Measurements from ENCODE around the gene NAPEPLD. TPM values are rescaled to one million over a fixed set of nuclear protein-coding genes. Genes with fewer than 3 reads are reported as not detected.
"Not testable (repeated sequence)": the region's sequence is repeated elsewhere in the genome, so short reads cannot be mapped to it uniquely, and the experiment has no call there.

Gene NAPEPLD
- total RNA-seq, 1 experiment from 2014 or later, result 7.5 TPM

DNA sequence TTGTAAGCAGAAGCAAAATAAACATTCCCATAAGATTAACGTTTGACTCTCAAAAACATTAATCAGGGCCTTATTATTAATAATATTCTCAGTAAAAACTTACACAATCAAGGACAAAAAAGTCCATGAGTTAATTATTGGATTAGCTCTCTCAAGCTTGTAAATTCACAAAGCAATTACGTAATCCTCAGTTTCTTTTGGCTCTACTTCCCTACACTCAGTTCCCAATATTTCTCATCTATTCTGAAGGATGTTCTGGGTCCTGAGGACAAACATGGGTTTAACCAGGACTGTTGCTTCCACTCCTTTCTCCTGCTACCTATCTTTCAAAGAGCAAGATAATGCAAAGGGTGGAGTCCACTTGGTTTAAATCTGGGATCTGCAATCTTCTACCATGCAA, 89.4 kb downstream of the NAPEPLD start (continued):
- TF ChIP-seq, protein P1, sequence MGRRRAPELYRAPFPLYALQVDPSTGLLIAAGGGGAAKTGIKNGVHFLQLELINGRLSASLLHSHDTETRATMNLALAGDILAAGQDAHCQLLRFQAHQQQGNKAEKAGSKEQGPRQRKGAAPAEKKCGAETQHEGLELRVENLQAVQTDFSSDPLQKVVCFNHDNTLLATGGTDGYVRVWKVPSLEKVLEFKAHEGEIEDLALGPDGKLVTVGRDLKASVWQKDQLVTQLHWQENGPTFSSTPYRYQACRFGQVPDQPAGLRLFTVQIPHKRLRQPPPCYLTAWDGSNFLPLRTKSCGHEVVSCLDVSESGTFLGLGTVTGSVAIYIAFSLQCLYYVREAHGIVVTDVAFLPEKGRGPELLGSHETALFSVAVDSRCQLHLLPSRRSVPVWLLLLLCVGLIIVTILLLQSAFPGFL (CRISPR knock-in tag; IDR thresholded peaks at IDR 0.05; ENCODE audit: borderline replicate concordance), result no peak
- no peak for TF ChIP-seq FOXK1 (CRISPR knock-in tag; IDR thresholded peaks at IDR 0.05)
- TF ChIP-seq ZNF416 (CRISPR knock-in tag; IDR thresholded peaks at IDR 0.05), result no peak

DNA sequence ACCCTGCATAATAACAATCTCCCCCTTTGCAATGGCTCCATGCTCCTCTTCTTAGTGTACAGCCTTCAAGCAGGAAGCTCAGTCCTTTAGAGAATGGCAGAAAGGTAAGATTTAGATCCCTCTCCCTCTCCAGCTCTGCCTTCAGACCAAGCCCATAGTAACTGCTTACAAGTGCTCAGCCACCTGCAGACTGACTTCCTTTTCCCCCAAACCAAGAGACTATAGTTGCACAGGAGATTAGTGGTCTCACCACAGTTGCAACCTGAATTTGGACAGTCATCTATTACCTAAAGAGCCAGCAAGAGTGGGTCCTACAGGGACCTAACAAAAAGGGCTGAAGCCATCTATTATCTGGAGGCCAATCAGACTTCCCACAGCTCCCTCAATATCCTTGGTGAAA, 90.8 kb downstream of the NAPEPLD start:
- no peak for ATAC-seq
- peaks cover 7% of the 10 kb centered on the region; the same call in 1 of the 2 replicates for H3K4me1 Mint-ChIP-seq
- H3K9me3 Mint-ChIP-seq, result peaks cover 6% of the 10 kb centered on the region; the same call in 1 of the 2 replicates
- H3K4me3 Mint-ChIP-seq, result no peak overlapping the region
- POLR2A ChIA-PET, result no interaction called here
- DNase-seq (ENCODE audit: low spot score), result no peak
- H3K27ac Mint-ChIP-seq, result no peak overlapping the region
- H3K27me3 Mint-ChIP-seq (ENCODE audit: low read depth), result no peaks in the 10 kb centered on the region
- H3K36me3 Mint-ChIP-seq, result peaks cover 10% of the 10 kb centered on the region
- CTCF ChIA-PET, result no interaction called here
- no peak for TF ChIP-seq KAT7 (CRISPR knock-in tag; IDR thresholded peaks at IDR 0.05; ENCODE audit: borderline replicate concordance)
- TF ChIP-seq, protein P2, sequence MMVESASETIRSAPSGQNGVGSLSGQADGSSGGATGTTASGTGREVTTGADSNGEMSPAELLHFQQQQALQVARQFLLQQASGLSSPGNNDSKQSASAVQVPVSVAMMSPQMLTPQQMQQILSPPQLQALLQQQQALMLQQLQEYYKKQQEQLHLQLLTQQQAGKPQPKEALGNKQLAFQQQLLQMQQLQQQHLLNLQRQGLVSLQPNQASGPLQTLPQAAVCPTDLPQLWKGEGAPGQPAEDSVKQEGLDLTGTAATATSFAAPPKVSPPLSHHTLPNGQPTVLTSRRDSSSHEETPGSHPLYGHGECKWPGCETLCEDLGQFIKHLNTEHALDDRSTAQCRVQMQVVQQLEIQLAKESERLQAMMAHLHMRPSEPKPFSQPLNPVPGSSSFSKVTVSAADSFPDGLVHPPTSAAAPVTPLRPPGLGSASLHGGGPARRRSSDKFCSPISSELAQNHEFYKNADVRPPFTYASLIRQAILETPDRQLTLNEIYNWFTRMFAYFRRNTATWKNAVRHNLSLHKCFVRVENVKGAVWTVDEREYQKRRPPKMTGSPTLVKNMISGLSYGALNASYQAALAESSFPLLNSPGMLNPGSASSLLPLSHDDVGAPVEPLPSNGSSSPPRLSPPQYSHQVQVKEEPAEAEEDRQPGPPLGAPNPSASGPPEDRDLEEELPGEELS (CRISPR knock-in tag; IDR thresholded peaks at IDR 0.05), result no peak
- TF ChIP-seq, protein P3, sequence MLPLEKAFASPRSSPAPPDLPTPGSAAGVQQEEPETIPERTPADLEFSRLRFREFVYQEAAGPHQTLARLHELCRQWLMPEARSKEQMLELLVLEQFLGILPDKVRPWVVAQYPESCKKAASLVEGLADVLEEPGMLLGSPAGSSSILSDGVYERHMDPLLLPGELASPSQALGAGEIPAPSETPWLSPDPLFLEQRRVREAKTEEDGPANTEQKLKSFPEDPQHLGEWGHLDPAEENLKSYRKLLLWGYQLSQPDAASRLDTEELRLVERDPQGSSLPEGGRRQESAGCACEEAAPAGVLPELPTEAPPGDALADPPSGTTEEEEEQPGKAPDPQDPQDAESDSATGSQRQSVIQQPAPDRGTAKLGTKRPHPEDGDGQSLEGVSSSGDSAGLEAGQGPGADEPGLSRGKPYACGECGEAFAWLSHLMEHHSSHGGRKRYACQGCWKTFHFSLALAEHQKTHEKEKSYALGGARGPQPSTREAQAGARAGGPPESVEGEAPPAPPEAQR (CRISPR knock-in tag; IDR thresholded peaks at IDR 0.05), result no peak
- no peak for TF ChIP-seq FOXJ3 (CRISPR knock-in tag; IDR thresholded peaks at IDR 0.05; ENCODE audit: borderline replicate concordance)
- TF ChIP-seq, protein P4, sequence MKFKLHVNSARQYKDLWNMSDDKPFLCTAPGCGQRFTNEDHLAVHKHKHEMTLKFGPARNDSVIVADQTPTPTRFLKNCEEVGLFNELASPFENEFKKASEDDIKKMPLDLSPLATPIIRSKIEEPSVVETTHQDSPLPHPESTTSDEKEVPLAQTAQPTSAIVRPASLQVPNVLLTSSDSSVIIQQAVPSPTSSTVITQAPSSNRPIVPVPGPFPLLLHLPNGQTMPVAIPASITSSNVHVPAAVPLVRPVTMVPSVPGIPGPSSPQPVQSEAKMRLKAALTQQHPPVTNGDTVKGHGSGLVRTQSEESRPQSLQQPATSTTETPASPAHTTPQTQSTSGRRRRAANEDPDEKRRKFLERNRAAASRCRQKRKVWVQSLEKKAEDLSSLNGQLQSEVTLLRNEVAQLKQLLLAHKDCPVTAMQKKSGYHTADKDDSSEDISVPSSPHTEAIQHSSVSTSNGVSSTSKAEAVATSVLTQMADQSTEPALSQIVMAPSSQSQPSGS (CRISPR knock-in tag; IDR thresholded peaks at IDR 0.05; ENCODE audit: borderline replicate concordance, low read depth), result no peak
- TF ChIP-seq, protein P5, sequence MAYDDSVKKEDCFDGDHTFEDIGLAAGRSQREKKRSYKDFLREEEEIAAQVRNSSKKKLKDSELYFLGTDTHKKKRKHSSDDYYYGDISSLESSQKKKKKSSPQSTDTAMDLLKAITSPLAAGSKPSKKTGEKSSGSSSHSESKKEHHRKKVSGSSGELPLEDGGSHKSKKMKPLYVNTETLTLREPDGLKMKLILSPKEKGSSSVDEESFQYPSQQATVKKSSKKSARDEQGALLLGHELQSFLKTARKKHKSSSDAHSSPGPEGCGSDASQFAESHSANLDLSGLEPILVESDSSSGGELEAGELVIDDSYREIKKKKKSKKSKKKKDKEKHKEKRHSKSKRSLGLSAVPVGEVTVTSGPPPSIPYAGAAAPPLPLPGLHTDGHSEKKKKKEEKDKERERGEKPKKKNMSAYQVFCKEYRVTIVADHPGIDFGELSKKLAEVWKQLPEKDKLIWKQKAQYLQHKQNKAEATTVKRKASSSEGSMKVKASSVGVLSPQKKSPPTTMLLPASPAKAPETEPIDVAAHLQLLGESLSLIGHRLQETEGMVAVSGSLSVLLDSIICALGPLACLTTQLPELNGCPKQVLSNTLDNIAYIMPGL (CRISPR knock-in tag; IDR thresholded peaks at IDR 0.05), result no peak

DNA sequence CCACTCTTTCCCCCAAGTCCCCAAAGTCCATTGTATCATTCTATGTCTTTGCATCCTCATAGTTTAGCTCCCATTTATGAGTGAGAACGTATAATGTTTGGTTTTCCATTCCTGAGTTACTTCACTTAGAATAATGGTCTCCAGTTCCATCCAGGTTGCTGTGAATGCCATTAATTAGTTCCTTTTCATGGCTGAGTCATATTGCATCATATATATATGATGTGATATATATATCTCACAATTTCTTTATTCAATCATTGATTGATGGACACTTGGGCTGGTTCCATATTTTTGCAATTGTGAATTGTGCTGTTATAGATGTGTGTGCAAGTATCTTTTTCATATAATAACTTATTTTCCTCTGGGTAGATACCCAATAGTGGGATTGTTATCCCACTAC, 92.9 kb downstream of the NAPEPLD start:
- ATAC-seq; H3K4me1 Mint-ChIP-seq; H3K4me3 Mint-ChIP-seq; POLR2A ChIA-PET; H3K27ac Mint-ChIP-seq; CTCF ChIA-PET; H3K27me3 Mint-ChIP-seq (ENCODE audit: low read depth); DNase-seq (ENCODE audit: low spot score): not testable (repeated sequence)
- Mint-ChIP-seq H3K36me3 (peaks cover 19% of the 10 kb centered on the region), H3K9me3 (peaks cover 14% of the 10 kb centered on the region)

DNA sequence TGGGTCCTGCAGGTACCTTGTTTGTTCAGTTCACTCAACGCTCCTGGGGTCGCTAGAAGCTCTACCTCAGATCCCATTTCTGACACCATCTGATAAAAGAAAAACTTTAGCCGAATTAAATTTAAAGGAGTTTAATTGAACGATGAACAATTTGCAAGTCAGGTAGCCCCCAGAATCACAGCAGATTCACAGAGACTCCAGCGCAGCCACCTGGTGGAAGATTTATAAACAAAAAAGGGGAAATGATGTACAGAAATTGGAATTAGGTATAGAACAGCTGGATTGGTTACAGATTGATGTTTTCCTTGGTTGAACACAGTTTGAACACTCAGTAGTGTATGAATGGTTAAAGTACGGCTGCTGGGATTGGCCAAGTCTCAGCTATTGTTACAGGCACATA, 97.4 kb downstream of the NAPEPLD start:
- H3K36me3 Mint-ChIP-seq, result peaks cover 59% of the 10 kb centered on the region
- H3K4me1 Mint-ChIP-seq, result no peaks in the 10 kb centered on the region
- peaks cover 56% of the 10 kb centered on the region for H3K9me3 Mint-ChIP-seq

More for the DNA sequence above, 97.4 kb downstream of the NAPEPLD start:
- POLR2A ChIA-PET, result no interaction called here
- H3K27ac Mint-ChIP-seq, result no peak overlapping the region
- H3K4me3 Mint-ChIP-seq, result no peak overlapping the region
- CTCF ChIA-PET, result interaction anchor here (1.0 kb wide), 1 partner anchor 293 kb away, joined by 5 read pairs; no protein-coding TSS in a partner anchor
- TF ChIP-seq ZBTB21 (CRISPR knock-in tag; IDR thresholded peaks at IDR 0.05; ENCODE audit: borderline replicate concordance) (no peak), RORB (CRISPR knock-in tag; IDR thresholded peaks at IDR 0.05) (no peak), FOXP1 (CRISPR knock-in tag; IDR thresholded peaks at IDR 0.05; ENCODE audit: borderline replicate concordance) (no peak), GABPB1 (CRISPR knock-in tag; IDR thresholded peaks at IDR 0.05) (no peak), ZNF232 (CRISPR knock-in tag; IDR thresholded peaks at IDR 0.05) (no peak)
- TF ChIP-seq, protein P6, sequence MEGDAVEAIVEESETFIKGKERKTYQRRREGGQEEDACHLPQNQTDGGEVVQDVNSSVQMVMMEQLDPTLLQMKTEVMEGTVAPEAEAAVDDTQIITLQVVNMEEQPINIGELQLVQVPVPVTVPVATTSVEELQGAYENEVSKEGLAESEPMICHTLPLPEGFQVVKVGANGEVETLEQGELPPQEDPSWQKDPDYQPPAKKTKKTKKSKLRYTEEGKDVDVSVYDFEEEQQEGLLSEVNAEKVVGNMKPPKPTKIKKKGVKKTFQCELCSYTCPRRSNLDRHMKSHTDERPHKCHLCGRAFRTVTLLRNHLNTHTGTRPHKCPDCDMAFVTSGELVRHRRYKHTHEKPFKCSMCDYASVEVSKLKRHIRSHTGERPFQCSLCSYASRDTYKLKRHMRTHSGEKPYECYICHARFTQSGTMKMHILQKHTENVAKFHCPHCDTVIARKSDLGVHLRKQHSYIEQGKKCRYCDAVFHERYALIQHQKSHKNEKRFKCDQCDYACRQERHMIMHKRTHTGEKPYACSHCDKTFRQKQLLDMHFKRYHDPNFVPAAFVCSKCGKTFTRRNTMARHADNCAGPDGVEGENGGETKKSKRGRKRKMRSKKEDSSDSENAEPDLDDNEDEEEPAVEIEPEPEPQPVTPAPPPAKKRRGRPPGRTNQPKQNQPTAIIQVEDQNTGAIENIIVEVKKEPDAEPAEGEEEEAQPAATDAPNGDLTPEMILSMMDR (IDR thresholded peaks at IDR 0.05), result no peak
- ATAC-seq (no peak), DNase-seq (ENCODE audit: low spot score) (no peak)
- H3K27me3 Mint-ChIP-seq (ENCODE audit: low read depth), result peaks cover 5% of the 10 kb centered on the region; the same call in 1 of the 2 replicates
